ENCODE data around the gene TBX10.
A peak's percentile ranks its signal among the peaks of the same experiment; 100 is the strongest.
"Not testable (repeated sequence)": the region's sequence is repeated elsewhere in the genome, so short reads cannot be mapped to it uniquely, and the experiment has no call there.

The TBX10 gene

GRCh38 chr11:67631411-67631810, 8.2 kb downstream of the TBX10 start:
- DNase-seq (ENCODE audit: low read depth) = no peak

DNA sequence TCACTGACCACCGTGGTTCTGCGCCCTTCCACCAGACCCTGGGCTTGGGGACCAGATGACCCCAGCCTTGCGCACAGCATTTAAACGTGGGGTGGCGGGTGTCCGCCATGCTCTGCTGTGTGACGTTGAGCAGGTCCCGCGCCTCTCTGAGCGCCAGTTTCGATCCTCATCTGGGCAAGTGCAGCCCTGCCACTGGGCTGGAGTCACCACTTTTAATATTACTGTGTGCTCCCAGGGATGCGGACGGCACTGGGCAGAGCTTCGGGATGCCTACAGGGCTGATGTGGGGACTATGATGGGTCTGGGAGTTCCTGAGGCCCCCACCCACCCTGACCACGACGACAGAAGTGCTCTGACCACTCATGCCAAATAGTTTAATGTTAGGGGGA, 8.6 kb downstream of the TBX10 start:
- DNase-seq (ENCODE audit: low read depth) = no peak

DNA sequence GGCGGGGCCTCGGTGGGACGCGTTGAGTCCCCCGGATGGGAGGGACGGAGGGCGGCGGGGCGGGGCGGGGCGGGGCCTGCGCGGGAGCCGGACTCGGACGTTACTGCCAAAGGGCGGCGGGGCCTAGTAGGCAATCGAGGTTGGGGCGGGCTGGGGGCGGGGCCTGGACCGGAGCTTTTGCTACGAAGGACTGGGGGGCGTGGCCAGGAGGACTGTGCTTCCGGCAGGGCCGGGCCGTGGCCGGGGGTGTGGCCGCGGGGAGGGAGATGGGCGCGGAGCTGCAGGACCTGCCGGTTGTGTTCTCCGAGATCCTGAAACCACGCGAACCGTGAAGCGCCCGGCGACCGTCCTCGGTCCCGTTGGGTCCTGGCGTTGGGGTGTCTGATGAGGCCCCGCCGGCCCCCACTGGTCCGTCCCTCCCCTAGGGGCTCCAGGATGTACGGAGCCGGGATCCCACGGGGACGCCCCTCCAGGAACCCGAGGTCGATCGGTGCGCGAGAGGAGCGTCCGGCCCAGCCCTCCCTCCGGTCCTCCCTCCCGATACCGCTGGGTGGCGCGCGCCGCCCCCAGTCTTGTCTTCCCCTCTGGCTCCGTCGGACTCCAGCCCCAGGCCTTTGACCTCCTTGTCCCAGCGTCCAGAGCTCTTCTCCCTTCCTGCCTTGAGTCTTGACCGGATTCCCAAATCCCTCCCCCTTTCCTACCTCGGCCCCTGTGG, 9.2 kb downstream of the TBX10 start:
- DNase-seq (ENCODE audit: low read depth) = peak; percentile 93

GRCh38 chr11:67629386-67630227, 10.0 kb downstream of the TBX10 start, which contains the start of gene NUDT8:
Gene NUDT8 (minus strand): TSS chr11:67629937. CDS start chr11:67629911, 26 bp downstream.
- peak; percentile 79 for DNase-seq (ENCODE audit: low read depth)

GRCh38 chr11:67628710-67629385, 10.7 kb downstream of the TBX10 start:
- DNase-seq (ENCODE audit: low read depth) = no peak

DNA sequence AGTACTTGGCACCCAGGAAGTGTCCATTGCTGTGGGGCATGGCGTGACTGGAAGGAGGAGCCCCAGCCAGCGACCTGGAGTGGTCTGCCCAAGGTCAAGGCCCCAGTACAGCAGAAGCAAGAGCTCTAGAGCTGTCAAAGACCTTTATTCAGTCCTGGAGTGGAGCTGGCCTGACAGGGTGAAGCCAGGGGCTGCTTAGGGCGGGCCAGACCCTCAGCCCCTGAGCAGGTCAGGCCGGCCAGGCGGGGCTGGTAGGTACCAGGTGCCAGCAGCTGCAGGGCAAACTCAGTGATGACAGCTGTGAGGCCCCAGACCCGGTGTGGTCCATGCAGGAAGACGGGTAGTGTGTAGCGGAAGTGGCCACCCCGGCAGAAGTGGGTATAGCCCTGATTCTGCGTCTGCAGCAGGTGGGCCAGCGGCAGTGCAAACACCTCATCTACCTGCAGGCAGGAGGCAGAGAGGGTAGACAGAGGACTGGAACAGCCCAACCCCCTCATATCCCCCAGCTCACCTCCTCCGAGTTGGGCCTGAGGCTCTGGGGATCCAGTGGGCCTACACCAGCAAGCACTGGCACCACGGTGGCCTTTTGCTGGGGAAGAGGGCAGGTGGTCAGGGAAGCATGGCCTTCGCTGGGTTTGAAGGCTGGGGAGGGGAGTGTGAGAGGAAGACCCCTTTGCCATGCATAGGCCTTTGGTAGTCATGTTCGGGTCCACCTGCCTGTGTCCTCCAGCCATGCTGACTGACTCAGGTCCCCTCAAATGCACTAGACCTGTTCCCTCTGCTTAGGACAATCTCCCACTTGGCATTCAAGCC, 11.5 kb downstream of the TBX10 start:
- DNase-seq (ENCODE audit: low read depth) = no peak

DNA sequence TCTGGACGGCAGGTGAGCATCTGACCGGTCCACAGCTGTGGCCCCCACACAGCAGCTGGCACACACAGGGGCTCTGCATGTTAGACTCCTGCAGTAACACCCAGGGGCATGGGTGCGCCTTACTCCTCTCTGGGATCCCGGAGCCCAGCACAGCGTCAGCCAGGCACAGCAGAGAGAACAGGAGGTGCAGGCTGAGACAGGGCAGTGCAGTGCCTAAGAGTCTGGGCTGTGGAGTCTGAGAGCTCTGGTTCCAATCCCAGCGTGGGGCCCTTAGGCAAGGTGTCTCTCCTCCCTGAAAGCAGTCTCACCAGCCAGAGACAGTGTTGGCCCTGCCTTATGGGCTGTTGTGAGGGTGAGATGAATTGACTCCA, 12.1 kb downstream of the TBX10 start:
- no peak for DNase-seq (ENCODE audit: low read depth)

DNA sequence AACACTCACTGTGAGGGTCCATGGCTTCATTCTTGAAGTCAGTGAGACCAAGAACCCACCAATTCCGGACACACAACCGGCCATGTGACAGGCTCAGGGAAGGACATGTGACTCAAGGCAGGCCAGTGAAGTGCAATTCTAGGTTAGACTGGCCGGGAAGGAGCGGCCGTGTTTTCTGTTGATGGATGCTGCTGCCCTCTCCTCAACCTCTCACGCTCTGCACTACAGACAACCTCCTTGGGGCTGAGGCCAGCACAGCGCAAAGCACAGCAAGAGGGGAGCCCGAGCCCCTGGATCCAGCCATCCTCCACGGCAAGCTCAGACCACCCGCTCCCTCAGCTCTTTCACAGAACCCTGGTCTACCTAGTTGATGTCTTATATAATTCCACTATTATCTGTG, 12.6 kb downstream of the TBX10 start:
- no peak for DNase-seq (ENCODE audit: low read depth)

DNA sequence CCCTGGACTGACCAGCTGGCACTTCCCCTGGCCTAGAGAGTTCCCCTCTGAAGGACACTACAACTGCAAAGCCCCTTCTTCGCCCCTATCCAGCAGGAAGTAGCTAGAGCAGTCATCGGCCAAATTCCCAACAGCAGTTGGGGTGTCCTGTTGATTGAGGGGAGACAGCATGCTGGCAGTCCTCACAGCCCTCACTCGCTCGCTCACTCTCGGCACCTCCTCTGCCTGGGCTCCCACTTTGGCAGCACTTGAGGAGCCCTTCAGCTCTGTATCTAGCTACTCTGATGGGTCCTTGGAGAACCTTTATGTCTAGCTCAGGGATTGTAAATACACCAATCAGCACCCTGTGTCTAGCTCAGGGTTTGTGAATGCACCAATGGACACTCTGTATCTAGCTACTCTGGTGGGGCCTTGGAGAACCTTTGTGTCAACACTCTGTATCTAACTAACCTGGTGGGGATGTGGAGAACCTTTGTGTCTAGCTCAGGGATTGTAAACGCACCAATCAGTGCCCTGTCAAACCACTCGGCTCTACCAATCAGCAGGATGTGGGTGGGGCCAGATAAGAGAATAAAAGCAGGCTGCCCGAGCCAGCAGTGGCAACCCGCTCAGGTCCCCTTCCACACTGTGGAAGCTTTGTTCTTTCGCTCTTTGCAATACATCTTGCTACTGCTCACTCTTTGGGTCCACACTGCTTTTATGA, 13.3 kb downstream of the TBX10 start:
- DNase-seq (ENCODE audit: low read depth) = not testable (repeated sequence)

GRCh38 chr11:67623795-67624194, 15.8 kb downstream of the TBX10 start:
- not testable (repeated sequence) for DNase-seq (ENCODE audit: low read depth)

GRCh38 chr11:67622905-67623304, 16.7 kb downstream of the TBX10 start:
- not testable (repeated sequence) for DNase-seq (ENCODE audit: low read depth)

GRCh38 chr11:67621928-67622327, 17.6 kb downstream of the TBX10 start:
- DNase-seq (ENCODE audit: low read depth) = not testable (repeated sequence)

DNA sequence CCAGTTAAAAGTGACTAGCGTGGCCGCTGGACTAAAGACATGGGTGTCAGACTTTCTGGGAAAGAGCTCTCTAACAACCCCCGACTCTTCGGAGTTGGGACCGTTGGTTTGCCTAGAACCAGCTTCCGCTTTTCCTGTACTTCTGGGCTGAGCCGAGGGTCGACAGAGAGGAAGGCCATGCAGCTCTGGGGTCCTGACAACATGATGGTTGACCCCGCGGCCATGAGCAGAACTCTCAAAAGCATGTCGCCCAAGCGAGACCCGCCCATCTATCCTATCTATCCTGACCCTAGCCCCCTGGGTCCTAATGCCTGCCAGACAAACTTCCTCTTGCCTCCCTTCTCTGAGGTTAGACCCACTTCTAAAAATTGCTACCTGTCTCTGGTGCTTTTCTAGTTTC, 18.9 kb downstream of the TBX10 start:
- not testable (repeated sequence) for DNase-seq (ENCODE audit: low read depth)

- not testable (repeated sequence) for DNase-seq (ENCODE audit: low read depth)
These were observed 19.6 kb downstream of the TBX10 start for GRCh38 chr11:67619683-67620618.

DNA sequence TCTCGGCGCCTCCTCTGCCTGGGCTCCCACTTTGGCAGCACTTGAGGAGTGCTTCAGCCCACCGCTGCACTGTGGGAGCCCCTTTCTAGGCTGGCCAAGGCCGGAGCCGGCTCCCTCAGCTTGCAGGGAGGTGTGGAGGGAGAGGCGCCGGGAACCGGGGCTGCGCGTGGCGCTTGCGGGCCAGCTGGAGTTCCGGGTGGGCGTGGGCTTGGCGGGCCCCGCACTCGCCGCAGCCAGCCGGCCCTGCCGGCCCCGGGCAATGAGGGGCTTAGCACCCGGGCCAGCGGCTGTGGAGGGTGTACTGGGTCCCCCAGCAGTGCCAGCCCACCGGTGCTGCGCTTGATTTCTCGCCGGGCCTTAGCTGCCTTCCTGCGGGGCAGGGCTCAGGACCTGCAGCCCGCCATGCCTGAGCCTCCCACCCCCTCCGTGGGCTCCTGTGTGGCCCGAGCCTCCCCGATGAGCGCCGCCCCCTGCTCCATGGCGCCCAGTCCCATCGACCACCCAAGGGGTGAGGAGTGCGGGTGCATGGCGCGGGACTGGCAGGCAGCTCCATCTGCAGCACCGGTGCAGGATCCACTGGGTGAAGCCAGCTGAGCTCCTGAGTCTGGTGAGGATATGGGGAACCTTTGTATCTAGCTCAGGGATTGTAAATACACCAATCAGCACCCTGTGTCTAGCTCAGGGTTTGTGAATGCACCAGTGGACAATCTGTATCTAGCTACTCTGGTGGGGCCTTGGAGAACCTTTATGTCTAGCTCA, 20.5 kb downstream of the TBX10 start:
- DNase-seq (ENCODE audit: low read depth) = not testable (repeated sequence)

DNA sequence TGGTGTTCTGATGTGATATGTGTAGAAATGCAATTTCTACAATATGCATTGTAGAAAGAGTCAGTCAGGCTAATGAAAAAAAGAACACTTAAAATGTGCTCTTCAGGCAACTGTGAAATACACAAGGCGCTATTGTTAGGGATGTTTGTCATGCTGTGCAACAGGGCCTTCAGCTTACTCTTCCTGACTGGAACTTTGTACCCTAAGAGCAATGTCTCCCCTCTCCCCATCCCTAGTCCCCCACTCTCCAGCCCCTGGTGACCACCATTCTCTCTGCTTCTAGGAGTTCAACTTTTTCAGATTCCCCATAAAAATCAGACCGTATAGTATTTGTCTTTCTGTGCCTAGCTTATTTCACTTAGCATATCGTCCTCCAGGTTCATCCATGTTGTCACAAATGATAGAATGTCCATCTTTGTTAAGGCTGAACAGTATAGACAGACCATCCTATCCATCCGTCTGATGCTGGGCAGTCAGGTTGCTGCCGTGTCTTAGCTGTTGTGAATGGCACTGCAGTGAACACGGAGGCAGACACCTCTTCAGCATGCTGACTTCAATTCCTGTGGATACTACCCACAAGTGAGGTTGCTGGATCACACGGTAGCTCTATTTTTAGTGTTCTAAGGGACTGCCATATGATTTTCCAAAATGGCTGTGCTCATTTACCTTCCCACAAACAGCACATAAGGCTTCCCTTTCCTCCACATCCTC, 22.2 kb downstream of the TBX10 start:
- no peak for DNase-seq (ENCODE audit: low read depth)

GRCh38 chr11:67616431-67617242, 22.9 kb downstream of the TBX10 start:
- no peak for DNase-seq (ENCODE audit: low read depth)

Data from stimulated activated CD8-positive, alpha-beta memory T cell treated with anti-CD3 and anti-CD28 coated beads, Interleukin-12 subunit alpha, Interleukin-12 subunit beta, amount 100 ng/mL, for 1 hour (primary cell).